GM18951 (cell line): ENCODE measurements around the gene MAP3K4.

Experiments used
- POLR2A ChIP-seq: IDR thresholded peaks from 4 replicates; pipeline ENCODE4 v1.6.1; 2011; ENCODE audit warnings: mild to moderate bottlenecking; ENCODE audit not compliant: insufficient read length, insufficient read depth; ENCODE audit errors: extremely low read depth
- in situ Hi-C: fragments of 300-500 bp; cut with MboI; formaldehyde crosslinking; loops from one replicate; pipeline ENCODE4 v1.12.0; 2022; ENCODE audit warnings: low sequenced_read_pairs, mixed read lengths, inconsistent platforms; ENCODE audit not compliant: unreplicated experiment

MAP3K4 gene

GRCh38 chr6:161076181-161076677, 84.7 kb downstream of the MAP3K4 start:
- no peak for TF ChIP-seq POLR2A
- in situ Hi-C loops, result no loop called here

GRCh38 chr6:161079566-161080262, 88.1 kb downstream of the MAP3K4 start:
- no peak for TF ChIP-seq POLR2A
- in situ Hi-C loops, result no loop called here

GRCh38 chr6:161080263-161080970, 88.8 kb downstream of the MAP3K4 start:
- no peak for TF ChIP-seq POLR2A
- in situ Hi-C loops, result no loop called here

GRCh38 chr6:161082215-161082614, 90.6 kb downstream of the MAP3K4 start:
- TF ChIP-seq POLR2A, result no peak
- in situ Hi-C loops, result no loop called here

GRCh38 chr6:161085246-161085645, 93.7 kb downstream of the MAP3K4 start:
- in situ Hi-C loops, result no loop called here
- TF ChIP-seq POLR2A, result no peak

- in situ Hi-C loops, result no loop called here
- no peak for TF ChIP-seq POLR2A
Measured at GRCh38 chr6:161088676-161089328, 97.2 kb downstream of the MAP3K4 start.

- no peak for TF ChIP-seq POLR2A
- in situ Hi-C loops, result no loop called here
Measured at GRCh38 chr6:161091151-161091550, 99.6 kb downstream of the MAP3K4 start.

GRCh38 chr6:161091972-161092701, 100.6 kb downstream of the MAP3K4 start:
- in situ Hi-C loops, result no loop called here
- no peak for TF ChIP-seq POLR2A

- TF ChIP-seq POLR2A, result no peak
- in situ Hi-C loops, result no loop called here
Measured at GRCh38 chr6:161094955-161095354, 103.4 kb downstream of the MAP3K4 start.

- in situ Hi-C loops, result no loop called here
- TF ChIP-seq POLR2A, result no peak
Measured at GRCh38 chr6:161095916-161096315, 104.3 kb downstream of the MAP3K4 start.

GRCh38 chr6:161100072-161100471, 108.5 kb downstream of the MAP3K4 start:
- TF ChIP-seq POLR2A, result no peak
- in situ Hi-C loops, result loop anchor here (25.0 kb wide), 1 partner anchor 363 kb away; no protein-coding TSS in a partner anchor

- TF ChIP-seq POLR2A, result no peak
- in situ Hi-C loops, result loop anchor here (25.0 kb wide), 1 partner anchor 364 kb away; no protein-coding TSS in a partner anchor
Measured at GRCh38 chr6:161101517-161101916, 109.9 kb downstream of the MAP3K4 start.

- in situ Hi-C loops, result loop anchor here (25.0 kb wide), 1 partner anchor 366 kb away; no protein-coding TSS in a partner anchor
- TF ChIP-seq POLR2A, result no peak
Measured at GRCh38 chr6:161103475-161103874, 111.9 kb downstream of the MAP3K4 start.

- in situ Hi-C loops, result loop anchor here (25.0 kb wide), 1 partner anchor 368 kb away; no protein-coding TSS in a partner anchor
Measured at GRCh38 chr6:161104966-161105365, 113.4 kb downstream of the MAP3K4 start.

More at GRCh38 chr6:161104966-161105365, 113.4 kb downstream of the MAP3K4 start:
- no peak for TF ChIP-seq POLR2A
